HEK293 (cell line): ENCODE results near the gene METTL24.

Experiments used
- CTCF ChIA-PET: fragments of 350-600 bp; formaldehyde crosslinking; extraction: SDS; loops from one replicate; lab custom pipeline; 2021; ENCODE audit warnings: antibody characterized with exemption; lab: Yijun Ruan, JAX
- POLR2A ChIA-PET: fragments of 300-600 bp; formaldehyde crosslinking; extraction: SDS; loops from one replicate; lab custom pipeline; 2020; ENCODE audit warnings: antibody characterized with exemption, inconsistent platforms; lab: Yijun Ruan, JAX
- H3K27ac ChIP-seq: fragments of 200-500 bp; sonication (Bioruptor generic); 2 replicates; pipeline ENCODE4 v1.5.1; 2014; ENCODE audit warnings: low read depth, low read length, control low read depth, inconsistent platforms; ENCODE audit errors: extremely low read depth
- H3K36me3 ChIP-seq, 2 experiments: fragments of 200-500 bp in 1 of 2; sonication (Bioruptor generic) in 1 of 2; 1 replicate in 1 of 2; 2 replicates in 1 of 2; pipeline ENCODE4 v1.5.1; 2014 to 2017; ENCODE audit warnings: inconsistent platforms in 2 of 2, low read length in 2 of 2; ENCODE audit not compliant: control insufficient read depth in 2 of 2, insufficient read depth in 1 of 2
- H3K4me1 ChIP-seq: fragments of 200-500 bp; sonication (Bioruptor generic); 2 replicates; pipeline ENCODE4 v1.5.1; 2014; ENCODE audit warnings: mild to moderate bottlenecking, low read length, inconsistent platforms; ENCODE audit not compliant: control insufficient read depth, insufficient read depth
- H3K4me3 ChIP-seq: 2 replicates; pipeline ENCODE4 v1.5.1; 2011; ENCODE audit warnings: low read depth, mild to moderate bottlenecking, control low read depth, low read length, moderate library complexity
- H3K9me3 ChIP-seq: fragments of 200-500 bp; sonication (Bioruptor generic); 2 replicates; pipeline ENCODE4 v1.5.1; 2014; ENCODE audit warnings: low read depth, low read length, inconsistent platforms; ENCODE audit not compliant: control insufficient read depth, insufficient read depth
- PBX3 ChIP-seq: sonication (generic); formaldehyde crosslinking; IDR thresholded peaks from 2 replicates; pipeline ENCODE4 v1.8.1; 2022; ENCODE audit warnings: mild to moderate bottlenecking, moderate library complexity, missing genetic modification reagents
- PRDM6 ChIP-seq: fragments of 450-650 bp; formaldehyde crosslinking; IDR thresholded peaks from 2 replicates; pipeline ENCODE4 v1.5.1; 2017; ENCODE audit warnings: missing biosample characterization, missing genetic modification characterization
- SETDB1 ChIP-seq: IDR thresholded peaks from one replicate; pipeline ENCODE4 v1.6.1; 2017; ENCODE audit warnings: mild to moderate bottlenecking, low read length, moderate library complexity, mixed read lengths; ENCODE audit not compliant: insufficient read length
- TCF7L2 ChIP-seq: IDR thresholded peaks from 2 replicates; pipeline ENCODE4 v1.6.1; 2011; ENCODE audit warnings: low read depth, mild to moderate bottlenecking, inconsistent platforms, low read length, moderate library complexity, borderline replicate concordance
- ZBTB20 ChIP-seq: fragments of 450-650 bp; formaldehyde crosslinking; IDR thresholded peaks from 2 replicates; pipeline ENCODE4 v1.5.1; 2016; ENCODE audit warnings: missing biosample characterization, missing genetic modification characterization
- ZNF114 ChIP-seq: fragments of 450-650 bp; formaldehyde crosslinking; IDR thresholded peaks from 2 replicates; pipeline ENCODE4 v1.5.0; 2017; ENCODE audit warnings: missing biosample characterization, missing genetic modification characterization
- ZNF138 ChIP-seq: fragments of 450-650 bp; formaldehyde crosslinking; IDR thresholded peaks from 2 replicates; pipeline ENCODE4 v1.5.1; 2016; ENCODE audit warnings: missing biosample characterization, missing genetic modification characterization, borderline replicate concordance
- ZNF214 ChIP-seq: fragments of 450-650 bp; formaldehyde crosslinking; IDR thresholded peaks from 2 replicates; pipeline ENCODE4 v1.5.1; 2017; ENCODE audit warnings: missing biosample characterization, mild to moderate bottlenecking, missing genetic modification characterization, borderline replicate concordance
- ZNF24 ChIP-seq: fragments of 450-650 bp; formaldehyde crosslinking; IDR thresholded peaks from 2 replicates; pipeline ENCODE4 v1.5.1; 2016; ENCODE audit warnings: missing biosample characterization, missing genetic modification characterization
- ZNF280C ChIP-seq: fragments of 450-650 bp; formaldehyde crosslinking; IDR thresholded peaks from 2 replicates; pipeline ENCODE4 v1.5.1; 2016; ENCODE audit warnings: missing biosample characterization, missing genetic modification characterization
- ZNF302 ChIP-seq: fragments of 450-650 bp; formaldehyde crosslinking; IDR thresholded peaks from 2 replicates; pipeline ENCODE4 v1.5.1; 2016; ENCODE audit warnings: missing biosample characterization, missing genetic modification characterization, low read depth
- ZNF354C ChIP-seq: fragments of 450-650 bp; formaldehyde crosslinking; IDR thresholded peaks from 2 replicates; pipeline ENCODE4 v1.5.1; 2016; ENCODE audit warnings: missing biosample characterization, missing genetic modification characterization, low read depth, borderline replicate concordance
- ZNF398 ChIP-seq: fragments of 450-650 bp; formaldehyde crosslinking; IDR thresholded peaks from 2 replicates; pipeline ENCODE4 v1.5.1; 2017; ENCODE audit warnings: missing biosample characterization, missing genetic modification characterization
- ZNF473 ChIP-seq: fragments of 450-650 bp; formaldehyde crosslinking; IDR thresholded peaks from 2 replicates; pipeline ENCODE4 v1.5.1; 2017; ENCODE audit warnings: missing biosample characterization, missing genetic modification characterization
- ZNF510 ChIP-seq: fragments of 450-650 bp; formaldehyde crosslinking; IDR thresholded peaks from 2 replicates; pipeline ENCODE4 v1.5.1; 2018; ENCODE audit warnings: mild to moderate bottlenecking, missing genetic modification characterization, missing biosample characterization; ENCODE audit not compliant: insufficient replicate concordance
- ZNF626 ChIP-seq: fragments of 450-650 bp; sonication (Bioruptor Pico); formaldehyde crosslinking; IDR thresholded peaks from 2 replicates; pipeline ENCODE4 v1.5.1; 2018; ENCODE audit warnings: missing biosample characterization, missing genetic modification characterization, inconsistent platforms
- ZNF639 ChIP-seq: fragments of 450-650 bp; formaldehyde crosslinking; IDR thresholded peaks from 2 replicates; pipeline ENCODE4 v1.5.1; 2016; ENCODE audit warnings: missing biosample characterization, missing genetic modification characterization
- ZNF658 ChIP-seq: fragments of 450-650 bp; formaldehyde crosslinking; IDR thresholded peaks from 2 replicates; pipeline ENCODE4; 2016; ENCODE audit warnings: missing biosample characterization, missing genetic modification characterization

The METTL24 gene

GRCh38 chr6:110269623-110270022 lies 88.5 kb downstream of the METTL24 start (continued):
- TF ChIP-seq ZNF24 (tag by site-specific recombination) (no peak), SETDB1 (no peak), ZNF114 (tag by site-specific recombination) (no peak), ZNF473 (tag by site-specific recombination) (no peak), ZNF302 (tag by site-specific recombination) (no peak), ZNF280C (tag by site-specific recombination) (no peak), ZNF398 (tag by site-specific recombination) (no peak)

GRCh38 chr6:110266996-110267395 lies 91.2 kb downstream of the METTL24 start:
- Histone ChIP-seq H3K4me3 (no peak overlapping the region), H3K36me3 (no peaks in the 10 kb centered on the region), H3K9me3 (no peaks in the 10 kb centered on the region), H3K4me1 (no peaks in the 10 kb centered on the region), H3K27ac (no peak overlapping the region)
- POLR2A ChIA-PET = no interaction called here
- CTCF ChIA-PET = no interaction called here
- TF ChIP-seq PBX3 (CRISPR knock-in tag) (no peak), ZNF138 (tag by site-specific recombination) (no peak), ZNF639 (no peak), ZNF658 (tag by site-specific recombination) (no peak), ZNF510 (tag by site-specific recombination) (no peak), ZBTB20 (tag by site-specific recombination) (no peak), PRDM6 (tag by site-specific recombination) (no peak), ZNF626 (tag by site-specific recombination) (no peak), ZNF354C (tag by site-specific recombination) (no peak), TCF7L2 (no peak), ZNF214 (no peak)
